ENCODE measurements around the gene RBMS1.
"Not testable (repeated sequence)": the region's sequence is repeated elsewhere in the genome, so short reads cannot be mapped to it uniquely, and the experiment has no call there.

RBMS1 gene

GRCh38 chr2:160492401-160493226 lies 993 bp downstream of the RBMS1 start:
- no peak for TF ChIP-seq CTCF (conservative IDR thresholded peaks at IDR 0.05; ENCODE audit: control insufficient read depth, insufficient read depth, low read depth, low read length)
- peak; percentile 59 for DNase-seq (ENCODE audit: low read depth)
- peak overlapping the region; percentile 77 for H3K4me3 ChIP-seq (ENCODE audit: control insufficient read depth, low read depth, low read length)

- DNase-seq (ENCODE audit: low read depth): peak; percentile 75
- no peak for TF ChIP-seq CTCF (conservative IDR thresholded peaks at IDR 0.05; ENCODE audit: control insufficient read depth, insufficient read depth, low read depth, low read length)
- peak overlapping the region; percentile 77 for H3K4me3 ChIP-seq (ENCODE audit: control insufficient read depth, low read depth, low read length)
Observed at GRCh38 chr2:160491911-160492371, 1.7 kb downstream of the RBMS1 start.

GRCh38 chr2:160490733-160491685 lies 2.6 kb downstream of the RBMS1 start:
- TF ChIP-seq CTCF (conservative IDR thresholded peaks at IDR 0.05; ENCODE audit: control insufficient read depth, insufficient read depth, low read depth, low read length): no peak
- DNase-seq (ENCODE audit: low read depth): peak; percentile 7
- peak overlapping the region; percentile 77 for H3K4me3 ChIP-seq (ENCODE audit: control insufficient read depth, low read depth, low read length)

- peak; percentile 44 for DNase-seq (ENCODE audit: low read depth)
Observed at GRCh38 chr2:160489111-160489510, 4.5 kb downstream of the RBMS1 start.

GRCh38 chr2:160488289-160488688 lies 5.3 kb downstream of the RBMS1 start:
- H3K4me3 ChIP-seq (ENCODE audit: control insufficient read depth, low read depth, low read length); DNase-seq (ENCODE audit: low read depth): not testable (repeated sequence)

More at GRCh38 chr2:160489111-160489510, 4.5 kb downstream of the RBMS1 start:
- no peak for TF ChIP-seq CTCF (conservative IDR thresholded peaks at IDR 0.05; ENCODE audit: control insufficient read depth, insufficient read depth, low read depth, low read length)
- H3K4me3 ChIP-seq (ENCODE audit: control insufficient read depth, low read depth, low read length): no peak overlapping the region

GRCh38 chr2:160486341-160486740 lies 7.3 kb downstream of the RBMS1 start:
- DNase-seq (ENCODE audit: low read depth): peak; percentile 45
- H3K4me3 ChIP-seq (ENCODE audit: control insufficient read depth, low read depth, low read length): no peak overlapping the region
- no peak for TF ChIP-seq CTCF (conservative IDR thresholded peaks at IDR 0.05; ENCODE audit: control insufficient read depth, insufficient read depth, low read depth, low read length)

Measured in fibroblast of mammary gland (primary cell).